GM12878 (cell line): ENCODE measurements around the gene BRD2. TPM values are rescaled to one million over a fixed set of nuclear protein-coding genes. Genes with fewer than 3 reads are reported as not detected.

Source experiments
- BACH1 ChIP-seq: fragments of 450-650 bp; IDR thresholded peaks from 2 replicates; pipeline ENCODE4 v1.6.1; 2017; ENCODE audit warnings: mild to moderate bottlenecking, borderline replicate concordance
- CBX3 ChIP-seq: fragments of 200-600 bp; sonication (generic); IDR thresholded peaks from 2 replicates; pipeline ENCODE4 v1.6.1; 2016; ENCODE audit warnings: low read depth, borderline replicate concordance
- CEBPZ ChIP-seq: fragments of 150-350 bp; IDR thresholded peaks from 2 replicates; pipeline ENCODE4 v1.6.1; 2016; ENCODE audit warnings: low read depth, low read length
- CHD4 ChIP-seq: fragments of 200-600 bp; sonication (generic); IDR thresholded peaks from 2 replicates; pipeline ENCODE4 v1.6.1; 2016; ENCODE audit warnings: mild to moderate bottlenecking
- EGR1 ChIP-seq, 2 experiments: IDR thresholded peaks; 1 replicate in 1 of 2; 2 replicates in 1 of 2; pipeline ENCODE4 v1.6.1; 2011 to 2012; ENCODE audit warnings: low read depth in 2 of 2, low read length in 2 of 2, borderline replicate concordance in 1 of 2, mild to moderate bottlenecking in 1 of 2, moderate library complexity in 1 of 2
- ELK1 ChIP-seq: IDR thresholded peaks from 2 replicates; pipeline ENCODE4 v1.6.1; 2012; ENCODE audit warnings: low read depth, low read length, improper control_type of control experiment
- JUNB ChIP-seq: IDR thresholded peaks from 2 replicates; pipeline ENCODE4 v1.6.1; 2016; ENCODE audit warnings: antibody characterized with exemption, mild to moderate bottlenecking
- KDM1A ChIP-seq: fragments of 200-600 bp; sonication (generic); IDR thresholded peaks from 2 replicates; pipeline ENCODE4 v1.6.1; 2016; ENCODE audit warnings: borderline replicate concordance
- KLF5 ChIP-seq: fragments of 450-650 bp; IDR thresholded peaks from 2 replicates; pipeline ENCODE4 v1.6.1; 2014; ENCODE audit warnings: mild to moderate bottlenecking; ENCODE audit not compliant: partially characterized antibody
- MEF2A ChIP-seq: IDR thresholded peaks from 2 replicates; pipeline ENCODE4 v1.6.1; 2011; ENCODE audit warnings: low read depth, mild to moderate bottlenecking, low read length, moderate library complexity; ENCODE audit not compliant: insufficient read depth
- POLR2AphosphoS2 ChIP-seq: IDR thresholded peaks from 2 replicates; pipeline ENCODE4 v1.6.1; 2011; ENCODE audit warnings: low read depth, mild to moderate bottlenecking, low read length, improper control_type of control experiment, moderate library complexity
- RAD21 ChIP-seq: IDR thresholded peaks from 2 replicates; pipeline ENCODE4 v1.6.1; 2011; ENCODE audit warnings: mild to moderate bottlenecking, low read depth, low read length, moderate library complexity; ENCODE audit not compliant: insufficient read depth
- RB1 ChIP-seq: fragments of 450-650 bp; formaldehyde crosslinking; IDR thresholded peaks from 2 replicates; pipeline ENCODE4 v1.6.1; 2017; ENCODE audit warnings: mild to moderate bottlenecking, borderline replicate concordance
- RELA ChIP-seq: fragments of 450-650 bp; IDR thresholded peaks from 2 replicates; pipeline ENCODE4 v1.8.0; 2014; ENCODE audit warnings: borderline replicate concordance; ENCODE audit not compliant: partially characterized antibody
- RUNX3 ChIP-seq: IDR thresholded peaks from 2 replicates; pipeline ENCODE4 v1.6.1; 2012; ENCODE audit warnings: low read length, inconsistent platforms
- SMARCA5 ChIP-seq: fragments of 450-650 bp; IDR thresholded peaks from 2 replicates; pipeline ENCODE4 v1.6.1; 2017; ENCODE audit warnings: mild to moderate bottlenecking
- SP1 ChIP-seq: IDR thresholded peaks from one replicate; pipeline ENCODE4 v1.6.1; 2011; ENCODE audit warnings: low read depth, low read length
- SUZ12 ChIP-seq: fragments of 200-600 bp; sonication (generic); IDR thresholded peaks from one replicate; pipeline ENCODE4 v1.6.1; 2018; ENCODE audit warnings: antibody characterized with exemption, mild to moderate bottlenecking; ENCODE audit not compliant: unreplicated experiment
- TCF12 ChIP-seq: IDR thresholded peaks from 2 replicates; pipeline ENCODE4 v1.6.1; 2011; ENCODE audit warnings: low read depth, mild to moderate bottlenecking, low read length
- ZNF24 ChIP-seq: fragments of 450-650 bp; IDR thresholded peaks from 2 replicates; pipeline ENCODE4 v1.6.1; 2017; ENCODE audit warnings: antibody characterized with exemption, mild to moderate bottlenecking
- polyA plus RNA-seq, 11 experiments: library from polyadenylated mRNA; depleted of rRNA in 4 of 11; unstranded in 6 of 11; stranded (reverse) in 5 of 11; fragments of >200 nt; fragmentation: Nextera tagmentation in 4 of 11; fragmentation: Illumina TruSeq in 1 of 11; extraction: Ambion mirVana in 4 of 11; extraction: Trizol in 1 of 11; gene quantifications; 1 replicate in 1 of 11; 2 replicates in 10 of 11; pipeline versions ENCODE4 v1.2.1 to v1.2.3, GENCODE V29; 2011 to 2016; ENCODE audit warnings: inconsistent platforms in 2 of 11, missing spikeins in 2 of 11, low read depth in 1 of 11
- total RNA-seq, 4 experiments: library from RNA; depleted of rRNA in 3 of 4; stranded (reverse); fragments of >200 nt in 3 of 4; fragmentation: Illumina TruSeq in 1 of 4; extraction: Trizol in 1 of 4; gene quantifications; 2 replicates each; pipeline versions ENCODE4 v1.2.1 to v1.2.3, GENCODE V29; 2013 to 2021
- TF ChIP-seq, protein P1 (sequence below): fragments of 450-650 bp; IDR thresholded peaks from 2 replicates; pipeline ENCODE4 v1.6.1; 2018; ENCODE audit warnings: mild to moderate bottlenecking, low read depth, moderate library complexity; ENCODE audit not compliant: partially characterized antibody
- TF ChIP-seq, protein P2 (sequence below): fragments of 450-650 bp; IDR thresholded peaks from 2 replicates; pipeline ENCODE4 v1.6.1; 2016; ENCODE audit warnings: mild to moderate bottlenecking

The BRD2 gene
- total and polyA plus RNA-seq, 10 of the 15 experiments (the other 5 are each of a cell fraction or from before 2014, with no cell fraction given): 32.2 to 239 (median 139) TPM

DNA sequence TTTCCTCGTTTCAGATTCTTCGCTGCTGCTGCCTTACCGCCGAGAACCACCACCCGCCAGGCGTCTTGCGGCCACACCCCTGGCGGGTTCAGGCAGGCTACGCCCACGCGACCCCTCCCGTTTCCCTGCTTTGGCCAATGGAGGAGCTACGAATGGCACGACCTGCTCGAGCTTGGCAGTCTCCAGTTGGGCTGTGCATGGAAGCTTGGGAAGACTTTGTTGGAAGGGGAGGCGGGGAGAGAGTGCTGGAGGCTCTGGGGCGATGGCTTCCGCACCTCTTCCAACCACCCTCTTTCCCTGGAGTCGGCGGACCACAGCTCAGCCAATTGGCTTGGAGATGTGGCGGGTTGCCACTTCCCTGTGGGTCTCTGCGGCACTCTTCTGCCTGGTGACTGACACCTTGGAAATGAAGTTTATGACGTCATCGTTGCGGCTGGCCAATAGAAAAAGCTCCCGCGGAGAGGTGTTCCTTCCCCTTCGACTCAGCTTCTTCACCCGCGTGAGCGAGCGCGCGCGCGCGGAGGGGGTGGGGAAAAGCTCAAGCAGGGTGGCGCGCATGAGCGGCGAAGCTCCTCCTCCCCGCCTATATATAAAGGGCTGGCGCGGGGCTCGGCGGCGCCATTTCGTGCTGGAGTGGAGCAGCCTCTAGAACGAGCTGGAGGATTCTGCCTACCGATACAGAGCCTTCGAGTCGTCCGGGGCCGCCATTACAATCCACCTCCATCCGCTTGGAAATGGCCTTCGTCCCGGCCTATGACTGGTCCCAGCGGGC lies 3.4 kb downstream of the BRD2 start (continued):
- no peak for TF ChIP-seq SP1
- TF ChIP-seq RELA: peak; percentile 15
- TF ChIP-seq JUNB: peak; percentile 11; the same call in 1 of the 2 replicates
- no peak for TF ChIP-seq CEBPZ
- no peak for TF ChIP-seq ZNF24
- TF ChIP-seq, protein P1, sequence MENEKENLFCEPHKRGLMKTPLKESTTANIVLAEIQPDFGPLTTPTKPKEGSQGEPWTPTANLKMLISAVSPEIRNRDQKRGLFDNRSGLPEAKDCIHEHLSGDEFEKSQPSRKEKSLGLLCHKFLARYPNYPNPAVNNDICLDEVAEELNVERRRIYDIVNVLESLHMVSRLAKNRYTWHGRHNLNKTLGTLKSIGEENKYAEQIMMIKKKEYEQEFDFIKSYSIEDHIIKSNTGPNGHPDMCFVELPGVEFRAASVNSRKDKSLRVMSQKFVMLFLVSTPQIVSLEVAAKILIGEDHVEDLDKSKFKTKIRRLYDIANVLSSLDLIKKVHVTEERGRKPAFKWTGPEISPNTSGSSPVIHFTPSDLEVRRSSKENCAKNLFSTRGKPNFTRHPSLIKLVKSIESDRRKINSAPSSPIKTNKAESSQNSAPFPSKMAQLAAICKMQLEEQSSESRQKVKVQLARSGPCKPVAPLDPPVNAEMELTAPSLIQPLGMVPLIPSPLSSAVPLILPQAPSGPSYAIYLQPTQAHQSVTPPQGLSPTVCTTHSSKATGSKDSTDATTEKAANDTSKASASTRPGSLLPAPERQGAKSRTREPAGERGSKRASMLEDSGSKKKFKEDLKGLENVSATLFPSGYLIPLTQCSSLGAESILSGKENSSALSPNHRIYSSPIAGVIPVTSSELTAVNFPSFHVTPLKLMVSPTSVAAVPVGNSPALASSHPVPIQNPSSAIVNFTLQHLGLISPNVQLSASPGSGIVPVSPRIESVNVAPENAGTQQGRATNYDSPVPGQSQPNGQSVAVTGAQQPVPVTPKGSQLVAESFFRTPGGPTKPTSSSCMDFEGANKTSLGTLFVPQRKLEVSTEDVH: peak; percentile 88
- TF ChIP-seq EGR1 (IDR thresholded peaks at IDR 0.05; ENCODE audit: borderline replicate concordance in 1 of 2, low read depth in 2 of 2, low read length in 2 of 2): peak; percentile 83 to 99
- TF ChIP-seq, protein P2, sequence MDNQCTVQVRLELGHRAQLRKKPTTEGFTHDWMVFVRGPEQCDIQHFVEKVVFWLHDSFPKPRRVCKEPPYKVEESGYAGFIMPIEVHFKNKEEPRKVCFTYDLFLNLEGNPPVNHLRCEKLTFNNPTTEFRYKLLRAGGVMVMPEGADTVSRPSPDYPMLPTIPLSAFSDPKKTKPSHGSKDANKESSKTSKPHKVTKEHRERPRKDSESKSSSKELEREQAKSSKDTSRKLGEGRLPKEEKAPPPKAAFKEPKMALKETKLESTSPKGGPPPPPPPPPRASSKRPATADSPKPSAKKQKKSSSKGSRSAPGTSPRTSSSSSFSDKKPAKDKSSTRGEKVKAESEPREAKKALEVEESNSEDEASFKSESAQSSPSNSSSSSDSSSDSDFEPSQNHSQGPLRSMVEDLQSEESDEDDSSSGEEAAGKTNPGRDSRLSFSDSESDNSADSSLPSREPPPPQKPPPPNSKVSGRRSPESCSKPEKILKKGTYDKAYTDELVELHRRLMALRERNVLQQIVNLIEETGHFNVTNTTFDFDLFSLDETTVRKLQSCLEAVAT: no peak; the same call in none of the 2 replicates
- peak; percentile 86; the same call in 1 of the 2 replicates for TF ChIP-seq RB1
- TF ChIP-seq RUNX3: no peak
- no peak for TF ChIP-seq CHD4
- TF ChIP-seq TCF12: peak; percentile 89
- peak; percentile 76; the same call in 1 of the 2 replicates for TF ChIP-seq SMARCA5
- peak; percentile 96 for TF ChIP-seq BACH1
- TF ChIP-seq POLR2AphosphoS2: peak; percentile 99
- no peak for TF ChIP-seq RAD21
- 0 out of 2 replicates have a peak, but pooled peaks have one; percentile 45 for TF ChIP-seq MEF2A
- TF ChIP-seq KLF5: no peak
- TF ChIP-seq CBX3: no peak
- TF ChIP-seq ELK1: no peak
- TF ChIP-seq SUZ12: no peak
- TF ChIP-seq KDM1A: no peak
